GM19240 (cell line): ENCODE data around the gene CTNNBL1.
"Not testable (repeated sequence)": the region's sequence is repeated elsewhere in the genome, so short reads cannot be mapped to it uniquely, and the experiment has no call there.

Experiments used
- DNase-seq: peaks from one replicate; pipeline ENCODE4 v3.0.0; 2011; ENCODE audit warnings: low spot score; ENCODE audit not compliant: insufficient read length

CTNNBL1 gene

DNA sequence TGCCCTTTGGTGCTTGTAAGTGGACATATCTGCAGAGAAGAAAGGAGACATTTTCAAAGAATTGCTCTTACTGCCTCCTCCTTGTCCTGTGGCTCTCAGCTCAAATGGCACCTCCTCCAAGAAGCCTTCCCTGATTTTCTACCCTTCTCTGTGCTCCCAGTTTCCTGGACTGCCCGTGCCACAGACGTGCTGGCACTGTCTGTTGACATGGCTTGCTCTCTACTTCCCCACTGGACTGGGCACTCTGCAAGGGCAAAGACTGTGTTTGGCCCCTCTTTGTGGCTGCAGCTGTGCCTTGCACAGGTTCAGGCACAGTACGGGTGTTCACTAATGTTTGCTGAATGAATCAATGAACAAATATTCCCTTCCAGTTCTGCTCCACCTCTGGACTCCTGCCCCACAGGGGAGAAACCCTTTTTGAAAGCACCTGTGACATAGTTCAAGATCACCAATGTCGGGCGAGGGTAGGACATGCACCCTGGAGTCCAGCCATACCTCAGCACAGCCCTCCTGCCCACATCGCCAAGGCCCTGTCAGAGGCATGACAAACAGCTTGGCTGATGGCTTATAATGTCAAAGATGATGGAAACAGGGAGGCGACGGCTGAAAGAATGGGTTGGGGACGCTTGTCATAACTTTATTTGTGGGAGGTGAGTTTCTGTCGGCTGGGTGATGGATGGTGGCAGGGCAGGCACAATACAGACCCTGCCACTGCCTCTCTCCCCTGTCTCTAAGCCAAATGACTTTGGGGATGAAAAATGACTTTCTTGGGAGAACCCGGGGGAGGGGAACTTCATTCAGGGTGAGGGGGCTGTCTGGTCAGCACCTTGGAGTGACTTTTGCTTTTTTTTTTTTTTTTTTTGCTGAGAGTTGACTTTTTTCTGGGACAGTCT lies 15.6 kb upstream of the CTNNBL1 start:
- DNase-seq: no peak

- not testable (repeated sequence) for DNase-seq
Measured at GRCh38 chr20:37679751-37680150, 14.1 kb upstream of the CTNNBL1 start.

DNA sequence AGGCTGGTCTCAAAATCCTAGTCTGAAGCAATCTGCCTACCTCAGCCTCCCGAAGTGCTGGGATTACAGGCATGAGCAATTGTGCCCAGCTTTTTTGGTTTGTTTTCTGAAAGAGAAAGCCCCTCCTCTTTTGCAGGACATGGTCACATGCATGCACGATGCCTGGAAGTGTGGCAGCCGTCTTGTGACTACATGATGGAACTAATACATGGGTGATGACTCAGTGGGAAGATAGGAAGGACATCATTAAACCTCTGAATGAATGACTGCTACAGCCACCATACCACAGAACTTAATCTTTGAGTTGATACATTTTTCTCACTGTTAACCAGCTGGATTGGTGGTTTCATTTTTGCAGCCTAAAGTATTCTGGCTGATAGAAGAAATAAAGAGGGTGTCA lies 13.4 kb upstream of the CTNNBL1 start:
- DNase-seq: no peak

DNA sequence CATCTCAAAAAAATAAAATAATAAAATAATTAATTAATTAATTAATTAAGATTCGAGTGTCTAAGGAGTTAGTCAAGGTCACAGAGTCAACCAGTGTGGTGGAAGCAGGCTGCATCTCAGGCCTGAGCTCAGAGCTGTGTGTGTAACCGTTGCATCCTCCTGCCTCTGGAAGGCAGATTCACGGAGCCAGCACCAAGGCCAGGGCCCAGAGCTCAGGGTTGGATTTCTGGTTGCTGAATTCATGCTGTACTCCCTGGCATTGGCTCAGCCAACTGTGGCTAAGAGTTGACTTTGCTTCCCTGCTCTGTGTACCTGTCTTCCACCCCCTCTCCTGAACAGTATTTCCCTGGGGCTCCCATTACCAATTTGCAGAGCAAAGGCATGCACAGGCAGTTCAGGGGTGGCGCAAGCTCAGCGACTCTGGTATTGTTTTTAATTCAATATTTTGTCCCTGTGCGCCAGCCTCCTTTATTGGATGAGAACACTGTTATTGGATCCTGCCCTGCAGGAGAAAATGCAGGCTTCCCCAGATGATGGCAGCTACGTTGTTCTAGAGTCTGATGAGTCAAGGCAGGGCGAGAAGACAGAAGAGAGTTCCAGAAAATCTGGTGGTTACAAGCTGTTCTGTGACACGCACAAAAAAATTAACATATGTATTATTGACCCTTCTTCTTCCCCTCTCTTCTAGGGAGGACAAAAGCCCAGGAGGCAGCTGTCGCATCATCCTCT lies 12.3 kb upstream of the CTNNBL1 start:
- no peak for DNase-seq

DNA sequence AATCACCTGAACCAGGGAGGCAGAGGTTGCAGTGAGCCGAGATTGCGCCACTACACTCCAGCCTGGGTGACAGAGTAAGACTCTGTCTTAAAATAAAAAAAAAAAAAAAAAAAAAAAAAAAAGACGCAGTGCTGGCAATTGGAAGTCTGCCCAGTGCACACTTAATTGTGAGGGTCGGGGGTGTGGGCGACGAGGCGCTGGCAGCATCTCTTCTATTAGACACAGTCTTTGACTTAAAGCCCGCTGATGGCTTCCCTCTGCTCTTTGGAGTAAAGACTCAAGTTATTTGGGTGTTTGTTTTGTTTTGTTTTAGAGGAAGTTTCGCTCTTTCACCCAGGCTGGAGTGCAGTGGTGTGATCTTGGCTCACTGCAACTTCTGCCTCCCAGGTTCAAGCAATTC lies 10.7 kb upstream of the CTNNBL1 start:
- not testable (repeated sequence) for DNase-seq

- no peak for DNase-seq
Measured at GRCh38 chr20:37686762-37687477, 6.9 kb upstream of the CTNNBL1 start.

DNA sequence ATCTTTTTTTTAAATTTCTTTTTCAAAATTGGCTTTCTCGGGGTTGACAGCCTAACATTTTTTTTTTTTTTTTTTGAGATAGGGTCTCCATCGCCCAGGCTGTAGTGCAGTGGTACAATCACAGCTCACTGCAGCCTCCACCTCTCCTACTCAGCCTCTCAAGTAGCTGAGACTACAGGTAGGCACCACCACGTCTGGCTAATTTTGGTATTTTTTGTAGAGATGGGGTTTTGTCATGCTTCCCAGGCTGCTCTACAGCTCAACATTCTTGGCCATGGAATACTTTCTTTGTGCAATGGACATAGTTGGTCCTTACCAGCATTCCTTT lies 6.4 kb upstream of the CTNNBL1 start:
- DNase-seq: no peak

GRCh38 chr20:37688093-37688492 lies 5.7 kb upstream of the CTNNBL1 start:
- no peak for DNase-seq

GRCh38 chr20:37690626-37691369 lies 3.0 kb upstream of the CTNNBL1 start:
- no peak for DNase-seq

GRCh38 chr20:37692459-37693166 lies 1.2 kb upstream of the CTNNBL1 start:
- DNase-seq: no peak

DNA sequence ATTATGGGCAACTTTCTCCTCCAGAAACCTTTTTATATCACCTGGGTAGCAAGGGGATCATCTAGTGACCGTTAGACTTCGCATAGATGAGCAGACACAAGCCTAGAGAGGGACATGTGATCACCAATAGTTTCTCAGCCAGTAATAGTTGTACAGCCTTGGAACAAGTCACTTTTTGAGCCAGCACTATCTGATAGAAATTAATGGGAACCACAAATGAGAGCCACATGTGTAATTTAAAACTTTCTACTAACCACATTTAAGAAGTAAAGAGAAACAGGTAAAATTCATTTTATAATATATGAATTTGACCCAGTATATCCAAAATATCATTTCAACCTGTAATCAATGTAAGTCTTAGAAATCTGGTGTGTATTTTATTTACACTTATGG lies 592 bp upstream of the CTNNBL1 start:
- no peak for DNase-seq

DNA sequence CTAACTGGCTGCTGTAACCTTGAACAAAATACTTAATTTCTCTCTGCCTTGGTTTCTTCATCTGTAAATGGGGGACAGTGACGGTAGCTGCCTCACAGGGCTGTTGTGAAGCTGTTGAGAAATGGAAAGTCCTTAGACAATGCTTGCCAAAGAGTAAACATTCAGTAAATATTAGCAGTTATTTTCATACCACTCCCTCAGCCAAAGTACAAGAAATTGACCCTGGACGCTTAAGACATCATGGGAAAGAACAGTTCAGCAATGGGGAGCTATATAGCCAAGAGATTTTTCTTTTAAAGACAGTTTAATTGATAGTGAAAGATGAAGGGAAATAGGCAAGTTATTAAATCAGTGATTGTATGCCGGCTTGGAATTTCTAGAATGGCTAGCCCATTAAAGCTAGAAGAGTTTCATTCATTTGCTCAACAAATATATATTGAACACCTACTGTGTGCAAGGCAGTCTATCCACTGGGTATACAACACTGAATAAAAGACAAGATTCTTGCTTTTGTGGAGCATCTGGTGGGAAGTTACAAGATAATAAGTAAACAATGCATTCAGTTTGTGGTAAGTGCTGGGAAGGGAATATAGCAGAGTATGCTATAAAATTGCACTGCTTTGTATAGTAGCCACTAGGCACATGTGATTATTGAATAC lies 2.0 kb downstream of the CTNNBL1 start:
- no peak for DNase-seq

DNA sequence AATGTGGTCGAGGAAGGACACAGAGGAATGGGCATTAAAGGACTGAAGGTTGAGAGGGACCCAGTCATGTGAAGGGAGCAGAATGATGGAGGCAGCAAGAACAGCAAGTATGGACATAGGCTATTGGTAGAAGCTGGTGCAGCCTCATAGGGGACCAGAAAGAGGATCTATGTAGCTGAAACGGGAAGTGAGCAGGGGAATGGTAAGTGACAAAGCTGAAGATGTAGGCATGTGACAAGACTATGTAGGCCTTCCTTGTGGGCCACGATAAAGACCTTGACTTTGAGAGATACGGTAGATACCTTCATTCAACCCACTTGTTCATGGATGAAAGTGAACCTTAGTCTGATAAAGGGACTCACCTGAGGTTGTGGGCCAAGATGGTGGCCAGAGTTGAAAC lies 3.5 kb downstream of the CTNNBL1 start:
- DNase-seq: peak; percentile 17

- no peak for DNase-seq
Measured at GRCh38 chr20:37699202-37699601, 5.4 kb downstream of the CTNNBL1 start.

DNA sequence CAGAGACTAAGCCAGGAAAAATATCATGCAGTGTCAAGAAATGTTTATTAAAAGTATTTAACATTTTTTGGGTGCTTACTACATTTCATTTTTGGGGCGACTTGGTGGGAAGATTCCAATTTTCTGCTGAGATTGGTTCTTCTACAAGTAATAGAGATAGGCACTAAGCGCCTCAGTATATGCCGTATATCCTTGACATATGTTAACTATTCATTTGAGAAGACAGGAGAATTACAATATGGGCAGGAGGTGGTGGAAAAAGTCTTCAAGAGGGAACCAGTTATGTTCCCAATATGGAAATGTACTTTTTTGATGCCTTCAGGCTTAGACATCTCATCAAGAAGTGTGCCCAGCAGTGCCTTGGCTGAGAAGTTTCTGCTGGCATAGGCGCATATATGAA lies 6.5 kb downstream of the CTNNBL1 start:
- DNase-seq: no peak

- not testable (repeated sequence) for DNase-seq
Measured at GRCh38 chr20:37701676-37702075, 7.8 kb downstream of the CTNNBL1 start.

- no peak for DNase-seq
Measured at GRCh38 chr20:37702403-37703034, 8.7 kb downstream of the CTNNBL1 start.

DNA sequence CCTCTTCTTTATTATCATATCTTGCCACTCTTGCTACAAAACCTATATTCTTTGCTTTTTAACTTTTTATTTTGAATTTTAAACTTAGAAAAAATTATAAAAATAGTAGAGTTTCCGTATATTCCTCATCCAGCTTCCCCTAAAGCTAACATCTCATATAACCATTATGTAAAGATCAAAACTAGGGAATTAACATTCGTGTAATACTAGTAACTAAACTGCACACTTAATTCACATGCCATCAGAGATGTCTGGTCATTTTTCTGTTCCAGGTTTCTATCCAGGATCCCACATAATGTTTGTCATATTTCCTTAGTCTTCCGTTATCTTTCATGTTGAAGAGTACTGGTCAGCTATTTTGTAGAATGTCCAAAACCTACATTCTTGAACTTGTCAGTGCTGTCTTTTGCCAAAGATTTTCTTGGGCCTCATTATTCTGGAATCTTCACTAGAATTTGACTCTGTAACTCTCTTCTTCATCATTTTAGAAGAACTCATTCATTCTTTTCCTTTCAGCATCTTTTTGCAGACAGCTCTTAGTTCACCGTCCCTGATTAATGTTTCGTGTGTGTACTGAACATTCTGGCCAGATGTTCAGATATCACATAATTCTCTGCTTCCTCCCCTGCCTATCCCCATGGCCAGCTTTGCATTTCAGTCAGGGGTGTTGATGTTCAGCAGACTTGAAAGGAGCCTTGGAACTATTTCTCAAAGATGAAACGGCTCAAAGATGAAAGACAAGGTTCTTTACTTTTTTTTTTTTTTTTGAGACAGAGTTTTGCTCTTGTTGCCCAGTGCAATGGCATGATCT lies 9.4 kb downstream of the CTNNBL1 start:
- DNase-seq: no peak

DNA sequence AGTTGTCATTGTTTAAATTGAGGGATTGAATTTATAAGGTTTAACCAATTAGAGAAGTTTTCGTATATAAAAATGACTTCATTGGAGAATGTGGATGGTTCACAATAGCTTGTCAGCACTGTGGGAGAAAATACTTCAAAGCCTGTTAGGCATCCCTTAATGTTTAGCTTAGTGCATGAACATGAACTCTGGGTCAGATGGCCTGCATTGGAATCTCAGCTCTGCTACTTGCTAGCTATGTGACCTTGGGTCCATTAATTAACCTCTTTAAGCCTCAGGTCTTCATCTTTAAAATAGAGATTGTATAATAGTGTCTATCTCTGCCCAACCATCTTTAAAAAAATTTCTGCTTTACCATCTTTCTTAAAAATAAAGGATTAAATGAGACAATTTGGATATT lies 11.1 kb downstream of the CTNNBL1 start:
- no peak for DNase-seq
